Right cardiac atrium (tissue), 5 donors: ENCODE results near the gene STAC3. TPM values are rescaled to one million over a fixed set of nuclear protein-coding genes. Genes with fewer than 3 reads are reported as not detected.

Experiments used
- ATAC-seq, 2 donors: fragments of 200-7000 bp; cut with Tn5 transposase; one replicate each; pipeline versions ENCODE4 v1.8.0 to v1.9.1; 2020; ENCODE audit warnings: moderate library complexity in 2 of 2, mild to moderate bottlenecking in 1 of 2
- DNase-seq, 3 donors: peaks; one replicate each; pipeline ENCODE4 v3.0.0-alpha.2; 2020
- H3K27ac ChIP-seq: one replicate; pipeline ENCODE4 v1.5.1; 2013; ENCODE audit warnings: mild to moderate bottlenecking, low read length, control low read depth, moderate library complexity
- H3K27me3 ChIP-seq: one replicate; pipeline ENCODE4 v1.6.1; 2013; ENCODE audit not compliant: control insufficient read depth, insufficient read depth
- H3K4me1 ChIP-seq: one replicate; pipeline ENCODE4 v1.6.1; 2013; ENCODE audit warnings: low read length; ENCODE audit not compliant: control insufficient read depth, insufficient read depth
- H3K4me3 ChIP-seq: one replicate; pipeline ENCODE4 v1.5.1; 2013; ENCODE audit warnings: low read length, control low read depth
- H3K9me3 ChIP-seq: one replicate; pipeline ENCODE4 v1.6.1; 2013; ENCODE audit warnings: low read length; ENCODE audit not compliant: control insufficient read depth
- WGBS: extraction: QIAGEN DNeasy Blood & Tissue Kit; methylation state at CpG from one replicate; pipeline ENCODE4 v1.1.7; 2013; 5-methylcytosine and 5-hydroxymethylcytosine counted together
- intact Hi-C, 4 donors: fragments of 100-400 bp; cut with DNase I; formaldehyde crosslinking; loops; one replicate each; pipeline versions ENCODE4 v1.11.0 to v1.14.0; 2022 to 2023
- polyA plus RNA-seq: library from polyadenylated mRNA; stranded (reverse); fragments of 200-250 nt; gene quantifications from one replicate; pipeline ENCODE4 v1.2.3, GENCODE V29; 2013
- total RNA-seq, 4 donors: library from RNA; stranded (reverse); fragmentation: NEBNext Ultra II Directional; extraction: Animal tissue kit (Norgen Biotek cat#: 25700); gene quantifications; one replicate each; pipeline ENCODE4 v1.2.1, GENCODE V29; 2021
- donor health status: healthy with polysubstance abuse.
- donor health status: DM: no; HTN: yes; CAD: no.
- donor health status: DM: no; HTN: no; CAD: no.
- donor health status: DM: no; HTN: yes; CAD: no; lungs with severe emphysema.
- donor health status: DM: yes; HTN: yes; CAD: no.

STAC3 gene
- total and polyA plus RNA-seq, 5 donors: 0.91 to 2.3 (median 1.3) TPM

GRCh38 chr12:57250541-57250940, 446 bp downstream of the STAC3 start:
- H3K27me3 ChIP-seq: no peaks in the 10 kb centered on the region
- DNase-seq (no peak), ATAC-seq (no peak)
- intact Hi-C loops: no loop called here
- no peaks in the 10 kb centered on the region for H3K9me3 ChIP-seq
- H3K4me3 ChIP-seq: no peak overlapping the region
- 77% methylated on average over 3 of the region's 3 CpGs for WGBS
- H3K27ac ChIP-seq: no peak overlapping the region
- H3K4me1 ChIP-seq: no peaks in the 10 kb centered on the region

DNA sequence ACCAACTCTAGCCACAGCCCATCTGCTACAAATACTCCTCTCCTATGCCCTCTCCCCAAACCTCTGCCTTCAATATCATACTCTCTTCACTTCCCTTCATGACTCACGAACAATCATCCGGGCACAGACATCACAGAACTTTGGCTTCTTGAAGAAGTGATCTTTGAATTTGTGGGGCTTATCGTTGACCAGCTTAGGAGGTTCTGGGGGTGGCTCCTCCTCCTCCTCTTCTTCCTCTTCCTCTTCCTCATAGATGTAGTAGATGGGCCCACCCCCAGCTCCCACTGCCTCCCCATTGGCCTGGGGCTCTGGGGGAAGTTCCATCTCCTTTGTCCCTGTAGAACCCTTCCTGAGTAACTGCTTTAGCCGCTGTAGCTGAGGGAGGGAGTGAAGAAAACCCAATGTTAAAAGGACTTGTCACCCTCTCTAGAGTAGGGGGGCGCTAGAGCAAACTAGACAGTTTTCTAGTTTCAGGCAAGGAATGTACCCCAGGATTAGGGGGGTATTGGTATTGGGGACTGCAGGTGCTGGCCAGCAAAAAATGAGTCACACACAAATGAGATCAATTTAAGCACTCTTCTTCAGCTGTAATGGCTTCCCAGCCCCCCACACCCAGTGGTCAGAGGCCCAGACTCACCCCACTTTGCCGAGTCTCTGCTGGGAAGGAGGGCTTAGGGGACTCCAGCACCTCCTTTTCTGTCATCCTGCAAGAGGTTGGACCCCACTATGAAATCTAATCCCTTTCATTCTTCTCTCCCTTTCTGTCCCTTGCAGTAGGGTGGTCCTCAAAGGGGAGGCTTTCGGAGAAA, 1.8 kb downstream of the STAC3 start:
- DNase-seq (peak in 1 of 3 donors; percentile 67), ATAC-seq (no peak)
- Histone ChIP-seq H3K9me3 (no peaks in the 10 kb centered on the region), H3K4me1 (no peaks in the 10 kb centered on the region), H3K4me3 (no peak overlapping the region), H3K27me3 (no peaks in the 10 kb centered on the region), H3K27ac (no peak overlapping the region)
- intact Hi-C loops: no loop called here
- 75% methylated on average over 7 of the region's 7 CpGs for WGBS

GRCh38 chr12:57247041-57247440, 3.9 kb downstream of the STAC3 start:
- no peak overlapping the region for H3K27ac ChIP-seq
- DNase-seq (no peak), ATAC-seq (no peak)
- no peaks in the 10 kb centered on the region for H3K9me3 ChIP-seq
- intact Hi-C loops: no loop called here
- WGBS: 92% methylated on average over 1 of the region's 1 CpG
- peaks cover 2% of the 10 kb centered on the region for H3K4me1 ChIP-seq
- H3K27me3 ChIP-seq: no peaks in the 10 kb centered on the region
- no peak overlapping the region for H3K4me3 ChIP-seq

DNA sequence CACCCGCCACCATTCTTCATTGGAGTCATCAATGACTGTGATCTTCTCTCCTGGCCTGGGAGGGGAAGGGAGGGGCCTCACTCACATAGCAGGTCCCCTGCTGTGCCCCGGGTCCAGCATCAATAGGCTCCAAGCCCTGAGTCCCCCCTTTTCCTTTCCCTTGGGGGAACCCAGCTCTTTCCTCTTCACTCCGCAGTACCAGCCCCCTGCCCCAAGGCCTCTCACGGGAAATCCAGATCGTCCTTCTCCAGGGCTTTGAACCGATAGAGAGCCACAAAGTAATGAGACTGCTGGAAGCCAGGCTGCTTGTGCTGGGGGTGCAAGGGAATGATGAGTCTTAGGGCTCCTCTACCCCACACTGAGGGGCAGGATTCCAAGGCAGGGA, 6.7 kb downstream of the STAC3 start:
- H3K27ac ChIP-seq: no peak overlapping the region
- H3K4me3 ChIP-seq: no peak overlapping the region
- ATAC-seq (no peak), DNase-seq (no peak)
- H3K27me3 ChIP-seq: no peaks in the 10 kb centered on the region
- peaks cover 2% of the 10 kb centered on the region for H3K4me1 ChIP-seq
- 70% methylated on average over 6 of the region's 6 CpGs for WGBS
- intact Hi-C loops: no loop called here
- H3K9me3 ChIP-seq: no peaks in the 10 kb centered on the region

DNA sequence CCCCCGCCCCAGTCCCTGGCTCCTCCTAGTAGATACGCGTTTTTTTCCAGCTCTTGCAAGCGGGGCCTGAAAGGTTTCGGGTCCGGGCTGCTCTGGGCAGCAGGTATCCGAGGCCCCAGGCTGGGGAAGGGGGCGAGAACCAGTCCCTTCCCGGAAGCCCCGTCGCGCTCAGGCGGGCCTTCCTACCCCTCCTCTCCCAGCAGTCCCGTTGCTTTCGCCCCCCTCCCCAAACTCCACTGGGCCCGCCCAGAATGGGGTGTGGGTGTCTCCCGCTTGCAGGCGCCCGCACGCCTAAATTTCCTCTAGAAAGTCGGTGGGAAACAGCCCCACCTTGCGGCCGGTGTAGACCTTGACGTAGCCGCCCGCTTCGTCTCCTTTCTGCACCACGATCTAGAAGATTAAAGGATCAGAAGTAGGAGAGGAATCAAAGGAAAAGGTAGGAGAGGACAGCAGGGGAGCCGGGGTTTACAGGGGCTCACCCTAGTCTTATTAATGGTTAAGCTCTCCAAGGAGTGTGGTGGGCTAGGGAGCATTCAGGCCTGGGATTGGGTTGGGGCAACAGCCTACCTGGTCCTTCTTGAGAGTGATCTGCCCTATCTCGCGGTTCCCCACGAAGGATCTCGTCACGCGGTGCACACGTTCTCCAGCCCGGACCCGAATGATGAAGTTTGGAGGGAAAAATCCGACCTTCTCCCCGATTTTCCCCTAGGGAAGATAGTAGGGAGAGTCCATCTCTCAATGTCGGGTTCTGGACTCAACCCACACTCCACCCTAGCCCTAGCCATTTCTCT, 7.3 kb downstream of the STAC3 start:
- Histone ChIP-seq H3K9me3 (no peaks in the 10 kb centered on the region), H3K4me1 (peaks cover 2% of the 10 kb centered on the region), H3K27ac (no peak overlapping the region), H3K27me3 (no peaks in the 10 kb centered on the region), H3K4me3 (peak overlapping the region; percentile 37)
- intact Hi-C loops: no loop called here
- ATAC-seq: peak; percentile 11 to 19
- DNase-seq: peak; percentile 78 to 91 (median 85)
- WGBS: 11% methylated on average over 41 of the region's 41 CpGs

DNA sequence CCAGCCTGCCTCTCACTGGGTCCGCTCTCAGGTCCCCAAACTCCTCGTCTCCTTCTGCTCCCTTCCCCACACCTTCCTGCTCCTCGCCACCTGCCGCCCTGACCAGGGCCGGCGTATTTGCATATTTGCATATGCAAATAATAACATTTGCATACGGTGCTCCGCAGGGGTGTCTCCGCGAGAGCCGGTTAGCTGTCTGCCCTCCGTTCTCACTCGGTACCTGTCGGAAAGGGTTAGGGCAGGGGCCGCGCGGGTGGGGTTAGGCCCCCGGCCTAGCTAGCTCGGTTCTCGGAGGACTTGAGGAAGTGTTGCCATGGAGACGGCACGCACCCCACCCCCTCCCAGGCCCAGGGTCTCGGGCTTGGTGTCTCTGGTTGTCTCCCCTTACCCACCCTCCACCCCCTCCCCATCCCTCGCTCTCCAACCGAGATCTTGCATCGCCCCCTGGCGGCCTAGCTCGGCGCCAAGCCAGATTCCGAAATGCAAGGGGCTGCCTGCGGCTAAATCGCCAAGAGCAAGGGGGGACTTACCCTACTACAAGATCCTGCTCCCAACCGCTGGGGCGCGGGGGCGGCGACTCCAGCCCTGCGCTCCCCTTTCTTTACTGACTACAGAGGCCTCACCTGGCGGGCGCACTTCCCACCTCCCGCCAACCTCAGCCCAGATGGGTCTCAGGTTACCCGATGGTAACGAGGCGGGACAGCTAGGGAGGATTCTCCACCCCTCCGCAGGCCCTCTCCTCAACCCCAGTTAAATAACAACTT, 8.1 kb downstream of the STAC3 start:
- no peak overlapping the region for H3K27ac ChIP-seq
- no peaks in the 10 kb centered on the region for H3K27me3 ChIP-seq
- H3K4me3 ChIP-seq: peak overlapping the region; percentile 37
- H3K4me1 ChIP-seq: peaks cover 2% of the 10 kb centered on the region
- intact Hi-C loops: no loop called here
- WGBS: 3% methylated on average over 45 of the region's 45 CpGs
- H3K9me3 ChIP-seq: no peaks in the 10 kb centered on the region
- DNase-seq (peak; percentile 54 to 81 (median 80)), ATAC-seq (peak in 1 of 2 donors; percentile 1)

DNA sequence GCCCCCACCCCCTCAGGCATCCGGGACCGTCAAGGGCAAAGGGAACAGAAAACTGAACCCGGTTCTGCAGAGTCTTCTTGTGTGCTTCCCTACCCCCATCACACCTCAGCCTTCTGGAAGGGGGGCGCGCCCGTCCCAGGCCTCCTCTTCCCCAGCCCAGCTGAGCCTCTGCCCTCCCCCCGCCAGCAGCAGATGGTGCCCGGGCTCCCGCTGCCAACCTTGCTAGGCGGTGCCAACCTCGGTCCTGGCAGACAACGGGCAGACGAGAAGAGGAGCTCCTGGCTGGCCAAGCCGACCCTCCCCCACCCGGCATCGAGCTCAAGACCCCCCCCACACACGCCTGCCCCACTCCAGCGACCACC, 8.7 kb downstream of the STAC3 start:
- Histone ChIP-seq H3K9me3 (no peaks in the 10 kb centered on the region), H3K27ac (no peak overlapping the region), H3K4me3 (peak overlapping the region; percentile 37), H3K4me1 (peaks cover 2% of the 10 kb centered on the region), H3K27me3 (no peaks in the 10 kb centered on the region)
- intact Hi-C loops: no loop called here
- no peak for ATAC-seq
- 4% methylated on average over 18 of the region's 18 CpGs for WGBS
- DNase-seq: peak in 2 of 3 donors; percentile 72 to 82

DNA sequence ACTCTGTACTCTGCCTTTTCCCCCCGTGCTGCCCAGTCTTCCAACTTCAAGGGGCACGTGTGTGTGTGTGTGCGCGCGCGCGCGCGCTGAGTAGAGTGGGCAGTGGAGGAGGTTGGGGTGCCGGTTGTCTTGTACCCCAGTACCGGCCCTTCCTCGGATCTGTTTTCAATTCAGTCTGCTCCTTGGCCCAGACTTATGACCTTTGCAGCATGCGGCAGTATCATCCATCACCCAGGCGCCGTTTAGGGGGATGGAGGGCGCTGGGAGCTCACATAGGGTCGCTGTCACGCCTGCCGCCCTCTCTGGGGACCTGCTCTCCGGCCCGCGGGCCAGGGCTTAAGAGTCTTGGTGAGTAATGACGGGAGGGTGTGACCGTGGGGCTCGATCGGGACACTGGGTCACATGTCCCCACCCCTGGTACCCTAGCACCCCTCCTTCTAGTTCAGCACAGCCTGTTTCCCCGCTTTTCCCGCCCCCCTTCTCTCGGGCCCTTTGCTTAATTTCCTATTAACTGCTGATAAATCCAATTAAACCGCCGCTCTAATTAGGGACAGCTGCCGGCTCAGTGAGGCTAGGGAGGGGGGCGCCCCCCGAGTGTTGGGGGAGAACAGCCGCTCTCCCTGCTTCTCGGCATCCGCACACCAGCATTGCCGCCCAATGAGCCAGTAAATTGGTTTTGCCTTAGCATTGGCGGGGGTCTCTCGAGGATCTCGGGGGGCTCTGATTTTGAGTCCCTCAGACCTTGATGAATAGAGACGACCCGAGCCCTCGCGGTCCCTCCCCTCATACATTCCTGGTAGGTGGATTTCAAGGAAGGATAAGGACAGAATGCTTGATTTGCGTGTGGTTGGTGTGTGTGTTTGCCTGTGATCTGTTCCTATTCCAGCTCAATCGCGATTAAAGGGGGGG, 9.3 kb downstream of the STAC3 start:
- Histone ChIP-seq H3K9me3 (no peaks in the 10 kb centered on the region), H3K27ac (no peak overlapping the region), H3K27me3 (no peaks in the 10 kb centered on the region), H3K4me3 (no peak overlapping the region), H3K4me1 (peaks cover 2% of the 10 kb centered on the region)
- DNase-seq: no peak
- no peak for ATAC-seq
- intact Hi-C loops: no loop called here
- 13% methylated on average over 48 of the region's 48 CpGs for WGBS

GRCh38 chr12:57240926-57241401, 10.0 kb downstream of the STAC3 start:
- Histone ChIP-seq H3K9me3 (no peaks in the 10 kb centered on the region), H3K4me1 (peaks cover 2% of the 10 kb centered on the region), H3K27ac (no peak overlapping the region), H3K27me3 (no peaks in the 10 kb centered on the region), H3K4me3 (peak overlapping the region; percentile 54)
- no peak for ATAC-seq
- DNase-seq: peak in 1 of 3 donors; percentile 61
- intact Hi-C loops: no loop called here
- 20% methylated on average over 19 of the region's 19 CpGs for WGBS
